Fibroblast of skin of right quadriceps (primary cell): ENCODE data around the gene PTPRN2.

ENCODE experiments used
- DNase-seq: peaks from one replicate; pipeline ENCODE4 v3.0.0-alpha.2; 2013

Gene PTPRN2

DNA sequence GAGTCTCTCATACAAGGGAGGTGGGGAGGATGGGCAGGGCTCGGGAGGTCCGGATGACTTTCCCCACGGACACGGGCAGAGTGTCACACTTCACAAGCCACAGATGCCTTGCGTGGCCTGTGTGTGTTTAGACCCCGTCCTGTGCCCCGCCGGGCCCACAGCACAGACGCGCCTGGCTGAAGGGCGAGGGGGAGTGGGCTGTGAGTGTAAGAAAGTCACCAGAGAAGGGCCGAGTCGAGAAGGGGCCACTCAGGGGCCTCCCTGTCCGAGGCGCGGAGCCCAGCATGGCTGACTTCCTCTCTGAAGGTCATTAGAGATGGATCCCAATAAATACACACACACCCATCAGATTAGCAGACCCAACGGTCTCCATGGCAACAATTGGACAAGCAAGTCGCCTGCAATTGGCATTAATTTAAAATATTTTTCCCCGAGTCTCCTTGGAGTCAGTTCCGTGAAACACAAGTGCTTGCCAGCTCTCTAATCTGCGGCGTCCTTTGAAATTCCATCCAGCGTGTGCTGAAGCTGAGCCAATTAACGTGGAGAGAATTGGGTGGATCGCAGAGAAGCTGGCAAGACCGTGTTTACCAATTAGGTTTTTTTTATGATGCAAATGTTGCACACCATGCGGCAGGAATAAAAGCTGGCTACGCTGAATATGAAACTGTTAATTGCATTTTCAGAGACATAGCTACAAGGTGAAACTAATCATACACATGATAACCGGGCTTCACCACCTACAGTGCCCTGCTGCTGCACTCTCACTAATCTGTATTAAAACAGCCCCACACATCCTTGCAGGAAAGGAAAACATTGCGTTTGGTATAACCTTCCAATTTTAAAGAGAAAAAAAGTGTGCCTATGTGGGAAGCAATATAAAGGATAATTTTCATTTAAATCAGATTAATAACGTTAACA lies 571.2 kb downstream of the PTPRN2 start:
- no peak for DNase-seq

DNA sequence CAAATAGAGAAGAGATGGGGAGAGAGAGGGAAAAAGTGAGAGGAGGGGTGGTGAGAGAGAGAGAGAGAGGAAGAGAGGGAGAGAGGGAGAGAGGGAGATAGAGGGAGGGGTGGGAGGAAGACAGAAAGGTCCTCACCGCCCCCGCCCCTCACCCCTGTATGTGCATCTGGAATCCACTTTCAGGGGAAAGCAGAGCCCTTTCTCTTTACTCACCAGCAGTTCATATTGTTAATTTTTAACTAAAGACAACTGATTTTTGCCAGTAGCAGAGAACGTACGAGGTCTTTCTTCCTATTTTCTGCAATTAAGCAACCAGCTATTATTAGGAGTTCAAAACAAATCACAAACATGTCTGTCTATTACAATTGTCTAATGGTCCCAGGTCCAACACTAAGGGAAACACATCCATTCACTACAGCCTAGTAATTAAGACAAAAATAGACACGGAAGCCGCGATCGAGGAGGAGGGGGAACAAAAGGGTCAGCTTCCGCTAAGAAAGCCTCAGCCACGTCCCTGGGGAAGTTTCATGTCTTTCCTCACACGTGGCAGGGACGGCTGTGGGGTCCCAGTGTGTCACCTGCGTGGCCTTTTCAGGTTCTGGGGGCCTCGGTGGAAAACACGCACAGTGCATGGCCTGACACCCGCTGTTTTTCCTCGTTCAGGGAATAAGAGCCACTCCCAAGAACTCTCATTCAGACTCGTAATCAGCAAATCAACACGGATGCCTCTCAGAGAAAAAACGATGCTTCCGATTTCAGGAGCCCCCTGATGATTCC lies 572.0 kb downstream of the PTPRN2 start:
- no peak for DNase-seq

DNA sequence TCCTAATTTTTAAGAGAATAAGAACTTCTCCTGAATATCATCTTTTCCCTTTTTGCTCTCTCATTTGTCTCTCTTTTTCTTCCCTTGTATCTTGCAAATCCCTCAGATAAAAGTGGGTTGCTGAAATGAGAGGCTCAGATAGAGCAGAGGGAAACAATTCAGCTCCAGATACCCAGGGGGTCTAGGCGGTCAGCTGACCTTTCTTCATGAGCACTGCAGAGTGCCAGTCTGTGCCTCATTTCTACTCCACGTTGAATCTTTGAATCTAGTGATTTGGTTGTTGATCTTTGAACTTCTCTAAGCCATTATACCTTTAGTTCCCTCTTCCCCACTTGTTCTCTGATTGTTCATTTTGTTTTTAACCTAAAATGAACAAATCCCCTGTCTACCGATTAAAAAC lies 572.6 kb downstream of the PTPRN2 start:
- DNase-seq = no peak

DNA sequence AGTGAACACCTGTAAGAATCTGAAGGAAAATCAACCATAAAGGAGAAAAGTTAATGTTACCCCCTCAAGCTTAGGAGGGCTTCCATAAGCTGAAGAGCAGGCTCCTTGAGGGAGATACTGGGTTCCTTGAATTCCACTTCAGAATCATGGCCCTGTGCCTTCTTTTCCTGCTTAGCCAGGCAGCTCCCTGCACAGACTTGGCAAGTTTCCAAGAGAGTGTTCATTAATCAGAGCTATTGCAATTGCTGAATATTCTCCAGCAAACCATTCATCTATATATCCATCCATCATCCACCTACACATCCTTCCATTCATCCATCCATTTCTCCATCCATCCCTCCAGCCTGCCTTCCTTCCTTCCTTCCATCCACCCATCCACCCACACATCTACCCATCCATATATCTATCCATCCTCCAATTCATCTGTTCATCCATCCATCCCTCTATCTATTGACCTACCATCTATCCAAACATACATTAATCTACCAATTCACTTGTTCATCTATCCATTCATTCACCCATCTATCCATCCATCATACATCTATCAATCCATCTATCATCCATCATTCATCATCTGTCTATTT lies 574.4 kb downstream of the PTPRN2 start:
- DNase-seq = no peak

DNA sequence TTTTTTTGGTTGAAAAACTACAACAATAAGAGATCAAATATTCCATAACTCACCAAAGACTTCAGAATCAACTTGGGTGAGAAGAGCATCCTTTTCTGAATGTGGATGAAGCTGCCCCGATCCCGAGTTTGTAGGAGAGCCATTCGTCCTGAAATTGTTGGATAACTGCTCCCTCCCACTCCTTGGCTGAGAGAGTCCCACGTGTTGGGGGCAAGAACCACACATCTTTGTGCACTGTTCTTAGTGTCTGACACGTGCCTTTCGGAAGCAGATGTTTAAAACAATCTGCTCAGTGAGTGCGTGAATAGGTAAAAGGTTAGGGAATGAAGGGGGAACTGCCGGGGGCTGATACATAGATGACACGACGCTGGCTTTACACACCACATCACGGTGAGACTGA lies 575.7 kb downstream of the PTPRN2 start:
- DNase-seq = no peak

DNA sequence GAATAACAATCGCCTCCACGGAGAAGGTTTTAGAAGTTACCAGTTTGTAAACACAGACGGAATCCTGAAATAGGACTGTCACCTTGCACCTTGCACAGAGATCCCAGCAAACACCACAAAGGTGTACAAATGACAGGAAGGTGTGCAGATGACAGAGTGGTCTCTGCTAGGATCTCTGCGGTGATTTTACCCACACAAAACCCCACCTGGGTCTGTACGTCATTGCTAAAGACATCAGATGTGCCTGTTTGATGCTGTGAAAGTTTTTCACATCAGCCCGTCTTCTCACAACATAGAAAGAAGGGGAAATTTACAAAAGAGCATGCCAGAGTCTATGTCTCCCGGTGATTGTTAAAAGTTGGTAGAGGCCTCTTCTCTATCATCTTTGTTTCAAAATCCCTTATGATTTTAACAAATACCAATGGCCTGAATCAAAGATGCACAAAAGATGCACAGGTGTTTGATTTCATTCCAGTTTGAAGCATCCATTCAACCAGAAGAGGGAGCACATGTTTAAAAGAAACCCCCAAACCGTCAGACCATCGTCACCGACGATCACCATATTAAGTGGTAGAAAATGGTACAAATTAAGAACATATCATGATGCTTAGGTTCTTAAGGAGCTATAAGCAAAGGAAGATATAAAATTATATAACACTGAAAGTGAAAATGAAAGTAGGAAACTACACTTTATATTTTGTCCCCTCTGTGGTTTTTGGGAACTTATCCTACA lies 576.5 kb downstream of the PTPRN2 start:
- DNase-seq = no peak

- DNase-seq = no peak
These were observed 577.7 kb downstream of the PTPRN2 start for GRCh38 chr7:158009886-158010285.

DNA sequence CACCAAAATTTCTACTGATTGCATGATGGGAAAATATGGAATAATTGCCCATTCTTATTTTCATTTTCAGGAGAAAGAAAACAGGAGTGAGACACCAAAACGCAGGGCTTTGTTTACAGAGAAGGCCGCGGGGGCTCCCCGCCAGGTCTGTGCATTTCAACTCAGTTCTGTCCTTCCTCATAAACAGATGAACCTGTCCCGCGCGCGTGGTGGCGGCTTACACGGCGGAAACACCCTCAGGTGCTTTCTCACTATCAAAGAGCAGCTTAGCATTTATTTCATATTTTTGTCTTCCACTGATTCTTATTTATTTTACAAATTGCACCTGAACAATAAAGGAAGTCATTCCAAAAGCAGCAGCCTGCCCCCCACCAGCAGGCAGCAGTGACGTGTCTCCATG lies 579.4 kb downstream of the PTPRN2 start:
- no peak for DNase-seq

DNA sequence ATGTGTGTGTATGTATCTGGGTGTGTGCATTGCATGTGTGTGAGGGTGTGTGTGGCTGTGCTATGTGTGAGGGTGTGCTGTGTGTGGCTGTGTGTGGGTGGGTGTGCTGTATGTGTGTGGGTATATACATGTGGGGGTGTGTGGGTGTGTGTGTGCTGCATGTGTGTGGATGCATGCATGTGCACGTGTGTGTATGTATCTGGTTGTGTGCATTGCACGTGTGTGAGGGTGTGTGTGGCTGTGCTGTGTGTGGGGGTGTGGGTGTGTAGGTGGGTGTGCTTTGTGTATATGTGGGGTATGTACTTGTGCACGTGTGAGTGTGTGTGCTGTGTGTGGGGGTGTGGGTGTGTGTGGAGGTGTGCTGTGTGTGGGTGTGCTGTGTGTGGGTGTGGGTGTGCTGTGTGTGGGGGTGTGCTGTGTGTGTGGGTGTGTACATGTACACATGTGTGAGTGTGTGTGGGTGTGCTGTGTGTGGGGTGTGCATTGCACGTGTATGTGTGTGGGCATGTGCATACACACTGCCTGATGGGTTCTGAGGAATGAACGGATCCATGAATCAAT lies 579.8 kb downstream of the PTPRN2 start:
- no peak for DNase-seq

DNA sequence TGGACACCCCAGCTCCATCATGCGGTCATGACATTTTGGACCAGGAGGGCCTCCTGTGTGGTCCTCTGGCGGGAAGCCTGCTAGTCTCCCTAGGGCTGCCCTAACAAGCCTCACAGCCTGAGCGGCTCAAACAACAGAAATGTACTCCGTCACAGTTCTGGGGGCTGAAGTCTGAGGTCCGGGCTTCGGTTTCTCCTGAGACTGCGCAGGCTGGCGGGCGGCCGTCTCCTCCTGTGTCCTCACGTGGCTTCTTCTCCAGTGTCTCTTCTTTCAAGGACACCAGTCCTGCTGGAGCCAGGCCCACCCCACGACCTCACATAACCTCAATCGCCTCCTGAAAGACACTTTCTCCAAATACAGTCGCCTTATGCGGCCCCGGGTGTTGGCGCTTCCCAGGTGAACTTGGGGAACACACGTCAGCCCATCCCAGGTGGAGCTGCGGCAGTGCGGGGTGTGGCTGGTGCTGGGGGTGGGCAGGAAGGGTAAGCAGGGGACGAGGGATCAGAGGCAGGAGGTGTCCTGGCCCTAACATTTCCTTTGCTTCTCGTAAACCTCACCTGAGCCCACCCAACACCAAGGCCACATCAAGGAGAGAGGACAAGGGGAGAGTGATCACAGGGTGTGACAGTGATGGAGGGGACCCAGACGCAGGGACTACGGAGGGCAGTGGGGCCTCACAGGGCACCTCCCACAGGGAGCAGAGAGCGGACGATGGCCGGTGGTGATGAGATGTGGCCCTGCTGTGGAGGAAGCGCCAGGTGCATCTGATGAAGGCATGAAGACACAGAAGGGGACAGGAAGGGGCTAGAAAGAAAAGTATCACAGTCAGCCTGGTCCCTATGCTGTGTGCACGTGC lies 580.6 kb downstream of the PTPRN2 start:
- no peak for DNase-seq

DNA sequence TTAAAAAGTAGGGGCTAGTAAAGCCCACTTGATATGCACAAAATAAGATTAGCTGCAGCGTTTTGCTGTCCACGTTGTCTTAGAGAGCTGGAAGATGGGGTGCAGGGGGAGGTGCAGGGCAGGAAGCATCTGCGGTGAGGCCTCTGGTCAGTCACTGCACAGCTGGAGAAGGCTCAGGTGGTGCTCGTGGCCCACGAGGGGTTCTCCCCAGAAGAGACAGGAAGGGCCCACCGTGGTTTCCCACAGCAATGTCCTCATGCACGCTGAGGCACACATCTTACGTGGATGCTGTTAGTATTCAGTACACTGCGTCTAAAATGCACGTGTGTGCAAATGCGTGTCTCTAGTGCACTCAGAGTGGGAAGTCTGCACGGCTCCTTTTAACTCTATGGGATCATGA lies 582.1 kb downstream of the PTPRN2 start:
- DNase-seq = no peak

GRCh38 chr7:158004123-158004490 lies 583.5 kb downstream of the PTPRN2 start:
- no peak for DNase-seq

DNA sequence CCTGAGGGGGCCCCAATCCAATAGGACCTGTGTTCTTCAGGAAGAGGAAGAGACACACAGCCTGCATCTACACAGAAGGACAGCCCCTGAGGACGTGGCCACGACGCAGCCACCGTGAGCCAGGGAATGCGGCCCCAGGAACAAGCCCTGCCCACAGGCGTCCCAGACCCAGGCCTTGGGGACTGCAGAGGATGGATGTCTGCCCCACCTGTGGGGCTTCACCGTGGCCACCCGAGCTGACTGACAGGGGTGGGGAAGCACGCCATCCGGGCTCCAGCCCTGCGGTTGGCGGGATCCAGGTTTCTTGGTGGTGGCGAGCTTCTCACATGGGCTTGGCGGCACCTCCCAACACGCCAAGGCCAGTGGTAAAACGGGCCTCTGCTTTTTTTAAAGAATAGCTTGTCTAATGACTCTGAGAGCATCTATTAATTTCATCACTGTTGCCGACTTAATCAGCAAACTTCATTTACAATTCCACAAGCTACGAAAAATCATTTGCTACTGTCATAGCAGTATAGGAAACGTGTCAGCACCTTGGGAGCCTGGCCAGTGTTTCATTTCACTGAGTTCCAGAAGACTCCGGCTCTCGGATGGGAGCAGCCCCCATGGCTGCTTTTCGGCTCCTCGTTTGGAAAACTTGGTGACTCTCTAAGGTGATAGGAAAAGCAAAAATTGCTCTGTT lies 584.0 kb downstream of the PTPRN2 start:
- DNase-seq = no peak

DNA sequence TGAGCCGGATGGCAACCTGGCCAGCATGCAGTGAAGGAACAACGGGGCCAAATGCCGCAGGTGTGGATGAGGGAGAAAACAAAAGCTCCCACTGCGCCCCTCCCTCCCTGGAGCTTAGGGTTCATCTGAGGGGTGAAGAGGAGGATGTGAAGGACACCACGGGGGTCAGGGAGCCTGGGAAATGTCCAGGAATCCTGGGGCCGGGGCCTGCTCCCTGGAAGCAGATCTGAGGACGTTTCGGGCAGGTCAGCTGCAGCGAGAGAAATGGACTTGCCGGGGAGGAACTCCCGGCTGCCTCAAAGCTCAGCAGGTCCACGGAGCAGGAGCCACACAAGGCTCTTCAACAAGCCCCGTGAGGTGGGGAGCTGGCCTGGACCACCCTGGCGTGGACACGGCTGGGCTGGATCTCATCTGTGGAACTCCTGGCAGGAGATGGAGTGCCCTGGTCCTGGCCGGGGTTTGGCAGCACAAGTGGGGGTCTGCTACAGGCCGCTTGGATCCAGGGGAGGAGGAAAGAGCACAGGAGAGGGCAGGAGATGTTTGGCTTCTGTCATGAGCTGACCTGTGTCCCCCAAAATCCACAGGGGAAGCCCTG lies 585.0 kb downstream of the PTPRN2 start:
- no peak for DNase-seq

DNA sequence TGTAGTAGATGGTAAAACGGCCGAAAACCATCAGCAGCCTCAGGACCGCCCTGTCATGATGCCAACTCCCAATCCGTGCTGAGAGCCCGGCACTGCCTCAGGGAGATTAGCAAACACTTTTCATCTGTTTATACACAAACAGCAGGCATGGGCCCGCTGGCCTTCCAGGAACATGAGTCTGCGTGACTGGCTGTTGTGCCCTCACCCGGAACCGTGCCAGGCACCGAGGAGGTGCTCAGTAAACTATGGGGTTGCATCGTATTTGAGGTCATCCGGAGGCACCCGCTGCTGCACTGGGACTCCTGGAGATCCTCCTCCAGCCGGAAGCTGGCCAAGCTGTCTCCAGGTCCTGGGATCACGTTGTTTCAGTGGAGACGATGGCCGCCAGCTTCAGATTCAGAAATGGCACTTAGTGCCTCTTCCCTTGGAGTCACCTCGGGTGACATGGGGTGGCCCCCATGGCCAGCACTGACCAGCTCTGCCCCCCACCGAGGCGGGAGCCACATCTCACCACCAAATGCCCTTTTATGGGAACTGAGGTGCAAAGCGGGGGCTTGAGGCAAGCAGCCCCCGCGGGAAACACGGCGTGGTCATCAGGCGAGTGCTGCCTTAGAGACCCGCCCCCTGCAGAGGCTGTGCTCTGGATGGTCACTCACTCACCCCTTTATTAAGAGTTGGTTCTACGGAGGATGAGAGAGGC lies 585.9 kb downstream of the PTPRN2 start:
- DNase-seq = no peak

DNA sequence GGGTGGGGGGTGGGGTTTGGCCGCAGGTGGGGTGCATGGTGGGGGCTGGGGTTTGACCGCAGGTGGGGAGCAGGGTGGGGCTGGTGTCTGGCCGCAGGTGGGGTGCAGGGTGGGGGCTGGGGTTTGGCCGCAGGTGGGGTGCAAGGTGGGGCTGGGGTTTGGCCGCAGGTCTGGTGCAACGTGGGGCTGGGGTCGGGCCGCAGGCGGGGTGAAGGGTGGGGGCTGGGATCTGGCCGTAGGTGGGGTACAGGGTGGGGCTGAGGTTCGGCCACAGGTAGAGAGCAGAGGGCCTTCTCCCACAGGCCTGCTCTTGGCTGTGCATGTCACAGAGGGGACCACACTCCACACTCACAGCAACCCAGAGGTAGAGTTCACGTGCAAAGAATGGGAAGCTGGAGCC lies 586.6 kb downstream of the PTPRN2 start:
- DNase-seq = no peak

GRCh38 chr7:158000160-158000559 lies 587.5 kb downstream of the PTPRN2 start:
- DNase-seq = no peak

DNA sequence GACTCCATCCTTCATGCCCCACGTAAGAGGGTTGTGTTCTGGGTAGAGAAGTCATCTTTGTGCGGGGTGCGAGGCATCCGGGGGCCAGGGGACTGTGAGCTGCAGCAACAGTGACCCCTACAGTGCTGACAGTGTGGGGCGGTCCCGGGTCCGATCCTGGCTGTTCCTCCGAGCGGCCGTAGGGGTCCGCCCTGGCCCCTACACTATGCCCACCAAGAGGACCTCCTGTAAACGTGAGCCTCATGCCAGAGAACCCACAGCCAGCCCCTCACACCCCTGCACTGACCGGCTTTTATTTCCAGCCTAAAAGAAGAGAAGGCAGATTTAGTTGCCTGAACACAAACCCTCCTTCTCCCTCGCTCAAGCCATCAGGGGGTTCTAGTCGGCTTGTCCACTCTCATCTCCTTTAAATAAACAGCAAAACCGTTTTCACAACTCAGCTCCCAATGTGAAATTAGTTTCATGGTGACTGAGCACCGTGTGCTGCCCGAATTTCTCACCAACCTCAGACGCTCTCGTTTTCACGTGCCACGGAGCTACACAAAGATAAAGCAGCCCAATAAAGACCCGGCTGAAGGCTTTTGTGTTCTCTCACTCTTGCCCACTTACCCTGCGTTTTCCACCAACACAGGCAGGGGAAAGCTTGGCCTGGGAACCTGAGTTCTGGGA lies 588.6 kb downstream of the PTPRN2 start:
- DNase-seq = no peak

GRCh38 chr7:157997471-157997870 lies 590.2 kb downstream of the PTPRN2 start:
- DNase-seq = no peak

DNA sequence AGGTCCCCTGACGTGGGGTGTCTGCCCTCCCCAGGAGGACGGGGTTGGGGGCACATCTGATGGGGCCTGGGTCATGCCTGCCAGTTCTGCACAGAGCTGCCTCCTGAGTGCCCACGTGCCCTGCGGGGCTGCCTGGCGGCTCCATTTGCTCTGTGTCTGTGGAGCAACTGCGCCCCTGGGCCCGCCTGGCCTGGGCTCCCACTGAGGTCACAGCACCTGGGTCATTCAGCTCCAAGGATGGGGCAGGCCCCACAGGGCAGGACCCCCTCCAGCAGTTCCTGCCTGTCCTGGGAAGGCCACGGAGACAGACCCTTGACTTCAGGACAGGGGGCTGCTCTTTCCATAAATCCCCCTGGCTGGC lies 590.6 kb downstream of the PTPRN2 start:
- no peak for DNase-seq
